ENCODE measurements around the gene KCNJ9. TPM values are rescaled to one million over a fixed set of nuclear protein-coding genes. Genes with fewer than 3 reads are reported as not detected.

KCNJ9 gene
- polyA plus RNA-seq, 4 donors, result 0.04 to 0.19 TPM; not detected in 2

GRCh38 chr1:160061369-160062229 lies 19.7 kb upstream of the KCNJ9 start:
- Histone ChIP-seq H3K27ac (ENCODE audit: low read depth in 1 of 3, low read length in 2 of 3) (no peak overlapping the region), H3K9me3 (ENCODE audit: control insufficient read depth in 2 of 2, insufficient read depth in 1 of 2, low read depth in 1 of 2, low read length in 1 of 2) (no peaks in the 10 kb centered on the region), H3K4me1 (ENCODE audit: control insufficient read depth in 3 of 3, insufficient read depth in 2 of 3, low read depth in 1 of 3, low read length in 2 of 3) (peaks cover 0 to 3% (median 0%) of the 10 kb centered on the region in 3 donors), H3K36me3 (ENCODE audit: control insufficient read depth in 3 of 3, insufficient read depth in 2 of 3, low read depth in 1 of 3, low read length in 3 of 3) (no peaks in the 10 kb centered on the region), H3K27me3 (ENCODE audit: control insufficient read depth in 3 of 3, insufficient read depth in 3 of 3, low read length in 3 of 3) (peaks cover 0 to 12% (median 0%) of the 10 kb centered on the region in 3 donors), H3K4me3 (ENCODE audit: low read depth in 1 of 3, low read length in 3 of 3) (no peak overlapping the region)
- 51 to 73% (median 70%) methylated on average over 14 to 15 of the region's 15 CpGs for WGBS, 3 donors
- no peak for FAIRE-seq
- DNase-seq, result no peak

- peaks cover 0 to 14% (median 0%) of the 10 kb centered on the region in 3 donors for H3K27me3 ChIP-seq (ENCODE audit: control insufficient read depth in 3 of 3, insufficient read depth in 3 of 3, low read length in 3 of 3)
- H3K36me3 ChIP-seq (ENCODE audit: control insufficient read depth in 3 of 3, insufficient read depth in 2 of 3, low read depth in 1 of 3, low read length in 3 of 3), result no peaks in the 10 kb centered on the region
- no peak for FAIRE-seq
- no peak for DNase-seq
- peaks cover 0 to 3% (median 0%) of the 10 kb centered on the region in 3 donors for H3K4me1 ChIP-seq (ENCODE audit: control insufficient read depth in 3 of 3, insufficient read depth in 2 of 3, low read depth in 1 of 3, low read length in 2 of 3)
- no peak overlapping the region for H3K4me3 ChIP-seq (ENCODE audit: low read depth in 1 of 3, low read length in 3 of 3)
- H3K27ac ChIP-seq (ENCODE audit: low read depth in 1 of 3, low read length in 2 of 3), result no peak overlapping the region
- H3K9me3 ChIP-seq (ENCODE audit: control insufficient read depth in 2 of 2, insufficient read depth in 1 of 2, low read depth in 1 of 2, low read length in 1 of 2), result no peaks in the 10 kb centered on the region
- 71 to 92% (median 82%) methylated on average over 5 to 6 of the region's 6 CpGs for WGBS, 3 donors
Observed at GRCh38 chr1:160062230-160062532, 19.2 kb upstream of the KCNJ9 start.

DNA sequence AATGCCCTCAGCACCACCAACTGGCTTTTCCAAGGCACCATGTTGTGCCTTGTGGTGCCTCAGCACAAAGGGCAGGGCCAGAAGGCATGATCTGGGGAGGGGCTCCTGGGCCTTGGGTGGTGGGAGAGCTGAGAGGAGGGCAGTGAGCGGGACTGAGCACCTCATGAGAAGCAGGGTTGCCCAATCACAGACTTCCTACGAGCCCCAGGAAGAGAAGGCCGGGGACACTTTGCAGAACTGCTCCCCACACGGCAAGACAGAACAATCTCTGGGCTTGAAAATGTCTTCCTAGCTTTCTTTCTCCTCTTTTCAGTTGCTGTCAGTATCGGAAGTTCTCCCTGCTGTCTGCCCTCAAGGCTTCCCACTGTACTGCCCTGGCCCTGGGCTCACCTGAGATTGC lies 18.2 kb upstream of the KCNJ9 start:
- 93 to 98% (median 96%) methylated on average over 4 to 5 of the region's 5 CpGs for WGBS, 3 donors
- no peak for FAIRE-seq

GRCh38 chr1:160064164-160064563 lies 17.2 kb upstream of the KCNJ9 start:
- no peaks in the 10 kb centered on the region for H3K9me3 ChIP-seq (ENCODE audit: control insufficient read depth in 2 of 2, insufficient read depth in 1 of 2, low read depth in 1 of 2, low read length in 1 of 2)
- no peak for FAIRE-seq
- peaks cover 0 to 20% (median 0%) of the 10 kb centered on the region in 3 donors for H3K27me3 ChIP-seq (ENCODE audit: control insufficient read depth in 3 of 3, insufficient read depth in 3 of 3, low read length in 3 of 3)
- WGBS, 3 donors, result 82 to 91% (median 91%) methylated on average over 3 of the region's 3 CpGs
- peaks cover 0 to 3% (median 0%) of the 10 kb centered on the region in 3 donors for H3K4me1 ChIP-seq (ENCODE audit: control insufficient read depth in 3 of 3, insufficient read depth in 2 of 3, low read depth in 1 of 3, low read length in 2 of 3)
- DNase-seq, result no peak
- H3K27ac ChIP-seq (ENCODE audit: low read depth in 1 of 3, low read length in 2 of 3), result no peak overlapping the region
- no peaks in the 10 kb centered on the region for H3K36me3 ChIP-seq (ENCODE audit: control insufficient read depth in 3 of 3, insufficient read depth in 2 of 3, low read depth in 1 of 3, low read length in 3 of 3)
- no peak overlapping the region for H3K4me3 ChIP-seq (ENCODE audit: low read depth in 1 of 3, low read length in 3 of 3)

More for the DNA sequence above, 18.2 kb upstream of the KCNJ9 start:
- no peaks in the 10 kb centered on the region for H3K36me3 ChIP-seq (ENCODE audit: control insufficient read depth in 3 of 3, insufficient read depth in 2 of 3, low read depth in 1 of 3, low read length in 3 of 3)
- H3K4me1 ChIP-seq (ENCODE audit: control insufficient read depth in 3 of 3, insufficient read depth in 2 of 3, low read depth in 1 of 3, low read length in 2 of 3), result peaks cover 0 to 3% (median 0%) of the 10 kb centered on the region in 3 donors
- H3K4me3 ChIP-seq (ENCODE audit: low read depth in 1 of 3, low read length in 3 of 3), result no peak overlapping the region
- peaks cover 0 to 12% (median 0%) of the 10 kb centered on the region in 3 donors for H3K27me3 ChIP-seq (ENCODE audit: control insufficient read depth in 3 of 3, insufficient read depth in 3 of 3, low read length in 3 of 3)
- no peak overlapping the region for H3K27ac ChIP-seq (ENCODE audit: low read depth in 1 of 3, low read length in 2 of 3)
- no peak for DNase-seq
- no peaks in the 10 kb centered on the region for H3K9me3 ChIP-seq (ENCODE audit: control insufficient read depth in 2 of 2, insufficient read depth in 1 of 2, low read depth in 1 of 2, low read length in 1 of 2)

- Histone ChIP-seq H3K9me3 (ENCODE audit: control insufficient read depth in 2 of 2, insufficient read depth in 1 of 2, low read depth in 1 of 2, low read length in 1 of 2) (no peaks in the 10 kb centered on the region), H3K4me1 (ENCODE audit: control insufficient read depth in 3 of 3, insufficient read depth in 2 of 3, low read depth in 1 of 3, low read length in 2 of 3) (peaks cover 0 to 3% (median 0%) of the 10 kb centered on the region in 3 donors), H3K27me3 (ENCODE audit: control insufficient read depth in 3 of 3, insufficient read depth in 3 of 3, low read length in 3 of 3) (peaks cover 0 to 26% (median 0%) of the 10 kb centered on the region in 3 donors), H3K4me3 (ENCODE audit: low read depth in 1 of 3, low read length in 3 of 3) (no peak overlapping the region), H3K27ac (ENCODE audit: low read depth in 1 of 3, low read length in 2 of 3) (no peak overlapping the region), H3K36me3 (ENCODE audit: control insufficient read depth in 3 of 3, insufficient read depth in 2 of 3, low read depth in 1 of 3, low read length in 3 of 3) (no peaks in the 10 kb centered on the region)
- 31 to 48% (median 32%) methylated on average over 3 of the region's 3 CpGs for WGBS, 3 donors
- DNase-seq (peak in 1 of 2 donors; percentile 13), FAIRE-seq (no peak)
Observed at GRCh38 chr1:160064746-160065145, 16.6 kb upstream of the KCNJ9 start.

- Histone ChIP-seq H3K9me3 (ENCODE audit: control insufficient read depth in 2 of 2, insufficient read depth in 1 of 2, low read depth in 1 of 2, low read length in 1 of 2) (no peaks in the 10 kb centered on the region), H3K4me1 (ENCODE audit: control insufficient read depth in 3 of 3, insufficient read depth in 2 of 3, low read depth in 1 of 3, low read length in 2 of 3) (peaks cover 0 to 7% (median 3%) of the 10 kb centered on the region in 3 donors), H3K27ac (ENCODE audit: low read depth in 1 of 3, low read length in 2 of 3) (no peak overlapping the region), H3K4me3 (ENCODE audit: low read depth in 1 of 3, low read length in 3 of 3) (no peak overlapping the region), H3K36me3 (ENCODE audit: control insufficient read depth in 3 of 3, insufficient read depth in 2 of 3, low read depth in 1 of 3, low read length in 3 of 3) (no peaks in the 10 kb centered on the region), H3K27me3 (ENCODE audit: control insufficient read depth in 3 of 3, insufficient read depth in 3 of 3, low read length in 3 of 3) (peaks cover 0 to 42% (median 0%) of the 10 kb centered on the region in 3 donors)
- 60 to 70% (median 63%) methylated on average over 6 of the region's 6 CpGs for WGBS, 3 donors
- DNase-seq (no peak), FAIRE-seq (no peak)
Observed at GRCh38 chr1:160066829-160067745, 14.3 kb upstream of the KCNJ9 start.

- no peak for DNase-seq
- Histone ChIP-seq H3K27ac (ENCODE audit: low read depth in 1 of 3, low read length in 2 of 3) (no peak overlapping the region), H3K4me1 (ENCODE audit: control insufficient read depth in 3 of 3, insufficient read depth in 2 of 3, low read depth in 1 of 3, low read length in 2 of 3) (peaks cover 0 to 7% (median 3%) of the 10 kb centered on the region in 3 donors), H3K27me3 (ENCODE audit: control insufficient read depth in 3 of 3, insufficient read depth in 3 of 3, low read length in 3 of 3) (peaks cover 0 to 44% (median 0%) of the 10 kb centered on the region in 3 donors), H3K9me3 (ENCODE audit: control insufficient read depth in 2 of 2, insufficient read depth in 1 of 2, low read depth in 1 of 2, low read length in 1 of 2) (no peaks in the 10 kb centered on the region), H3K4me3 (ENCODE audit: low read depth in 1 of 3, low read length in 3 of 3) (no peak overlapping the region), H3K36me3 (ENCODE audit: control insufficient read depth in 3 of 3, insufficient read depth in 2 of 3, low read depth in 1 of 3, low read length in 3 of 3) (no peaks in the 10 kb centered on the region)
- no peak for FAIRE-seq
- 60 to 69% (median 64%) methylated on average over 4 to 5 of the region's 5 CpGs for WGBS, 3 donors
Observed at GRCh38 chr1:160068225-160068624, 13.1 kb upstream of the KCNJ9 start.

Measured in small intestine (tissue), 7 donors.